Neural crest cell (in vitro differentiated cells): ENCODE results near the gene PDZRN3. TPM values are rescaled to one million over a fixed set of nuclear protein-coding genes. Genes with fewer than 3 reads are reported as not detected.

Experiments
- DNase-seq: peaks from one replicate; pipeline ENCODE4 v3.0.0; 2021; ENCODE audit warnings: low read depth, mixed read lengths, low spot score
- H3K27ac Mint-ChIP-seq: one replicate; pipeline ENCODE4 v1.8.0; 2021; ENCODE audit warnings: mild to moderate bottlenecking, mixed read lengths; ENCODE audit not compliant: unreplicated experiment
- H3K27me3 Mint-ChIP-seq: 2 replicates; pipeline ENCODE4 v1.8.0; 2021; ENCODE audit warnings: low read depth, mild to moderate bottlenecking, mixed read lengths
- H3K36me3 Mint-ChIP-seq: 2 replicates; pipeline ENCODE4 v1.8.0; 2021; ENCODE audit warnings: low read depth, mild to moderate bottlenecking, mixed read lengths
- H3K4me1 Mint-ChIP-seq: 2 replicates; pipeline ENCODE4 v1.8.0; 2021; ENCODE audit warnings: mixed read lengths
- H3K4me3 Mint-ChIP-seq: one replicate; pipeline ENCODE4 v1.8.0; 2021; ENCODE audit warnings: mild to moderate bottlenecking, mixed read lengths
- H3K9me3 Mint-ChIP-seq: 2 replicates; pipeline ENCODE4 v1.8.0; 2021; ENCODE audit warnings: mixed read lengths
- CTCF ChIP-seq: fragments of 200-600 bp; sonication (generic); conservative IDR thresholded peaks from 2 replicates; pipeline ENCODE4 v1.5.0; 2021; ENCODE audit warnings: antibody characterized with exemption, mild to moderate bottlenecking
- total RNA-seq: library from RNA; stranded (reverse); gene quantifications from 2 replicates; pipeline ENCODE4 v1.2.1, GENCODE V29; 2021

PDZRN3 gene
- total RNA-seq, 1 donor from 2014 or later, result 12.2 TPM

GRCh38 chr3:73451301-73451944, 173.3 kb downstream of the PDZRN3 start:
- Mint-ChIP-seq H3K9me3 (no peaks in the 10 kb centered on the region), H3K27me3 (no peaks in the 10 kb centered on the region), H3K4me1 (no peaks in the 10 kb centered on the region), H3K4me3 (no peak overlapping the region), H3K36me3 (no peaks in the 10 kb centered on the region), H3K27ac (no peak overlapping the region)
- DNase-seq, result no peak
- no peak for TF ChIP-seq CTCF

- Mint-ChIP-seq H3K4me1 (no peaks in the 10 kb centered on the region), H3K9me3 (no peaks in the 10 kb centered on the region), H3K27me3 (no peaks in the 10 kb centered on the region), H3K27ac (no peak overlapping the region), H3K4me3 (no peak overlapping the region), H3K36me3 (no peaks in the 10 kb centered on the region)
- TF ChIP-seq CTCF, result no peak
- DNase-seq, result no peak
Observed at GRCh38 chr3:73449774-73450173, 175.0 kb downstream of the PDZRN3 start.

- H3K4me1 Mint-ChIP-seq, result no peaks in the 10 kb centered on the region
- TF ChIP-seq CTCF, result no peak
- H3K27ac Mint-ChIP-seq, result no peak overlapping the region
- H3K27me3 Mint-ChIP-seq, result no peaks in the 10 kb centered on the region
- no peaks in the 10 kb centered on the region for H3K9me3 Mint-ChIP-seq
- H3K36me3 Mint-ChIP-seq, result no peaks in the 10 kb centered on the region
- no peak overlapping the region for H3K4me3 Mint-ChIP-seq
- no peak for DNase-seq
Observed at GRCh38 chr3:73448761-73449301, 175.9 kb downstream of the PDZRN3 start.

GRCh38 chr3:73448041-73448440, 176.7 kb downstream of the PDZRN3 start:
- Mint-ChIP-seq H3K27ac (no peak overlapping the region), H3K4me3 (no peak overlapping the region), H3K36me3 (no peaks in the 10 kb centered on the region), H3K4me1 (no peaks in the 10 kb centered on the region), H3K27me3 (no peaks in the 10 kb centered on the region), H3K9me3 (no peaks in the 10 kb centered on the region)
- no peak for TF ChIP-seq CTCF
- DNase-seq, result no peak

GRCh38 chr3:73447111-73447510, 177.6 kb downstream of the PDZRN3 start:
- Mint-ChIP-seq H3K9me3 (no peaks in the 10 kb centered on the region), H3K36me3 (no peaks in the 10 kb centered on the region), H3K4me1 (no peaks in the 10 kb centered on the region), H3K27me3 (no peaks in the 10 kb centered on the region), H3K27ac (no peak overlapping the region), H3K4me3 (no peak overlapping the region)
- TF ChIP-seq CTCF, result no peak
- no peak for DNase-seq
